GM21619 (cell line): ENCODE data around the gene CD48.
"Not testable (repeated sequence)": the region's sequence is repeated elsewhere in the genome, so short reads cannot be mapped to it uniquely, and the experiment has no call there.

Experiments used
- ATAC-seq: cut with Tn5 transposase; IDR thresholded peaks from one replicate; pipeline ENCODE4 v1.9.1; 2021; ENCODE audit not compliant: unreplicated experiment

CD48 gene

DNA sequence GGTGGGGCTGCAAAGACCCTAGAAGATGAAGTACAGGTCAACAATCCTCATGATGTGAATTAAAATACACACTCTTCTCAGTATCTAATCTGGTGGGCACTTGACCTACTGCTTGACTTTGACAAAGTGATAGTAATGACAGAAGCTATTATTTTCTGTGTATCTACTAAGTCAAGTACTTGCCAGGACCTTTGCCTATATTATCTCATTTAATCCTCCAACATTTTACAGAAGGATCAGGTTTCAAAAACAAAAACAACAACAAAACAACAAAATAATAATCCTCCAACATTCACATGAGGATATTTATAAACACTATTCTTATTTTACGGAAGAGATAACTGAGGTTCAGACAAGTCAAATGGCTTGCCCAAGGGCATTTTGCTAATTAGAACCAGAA, 4.4 kb upstream of the CD48 start:
- ATAC-seq, result no peak

DNA sequence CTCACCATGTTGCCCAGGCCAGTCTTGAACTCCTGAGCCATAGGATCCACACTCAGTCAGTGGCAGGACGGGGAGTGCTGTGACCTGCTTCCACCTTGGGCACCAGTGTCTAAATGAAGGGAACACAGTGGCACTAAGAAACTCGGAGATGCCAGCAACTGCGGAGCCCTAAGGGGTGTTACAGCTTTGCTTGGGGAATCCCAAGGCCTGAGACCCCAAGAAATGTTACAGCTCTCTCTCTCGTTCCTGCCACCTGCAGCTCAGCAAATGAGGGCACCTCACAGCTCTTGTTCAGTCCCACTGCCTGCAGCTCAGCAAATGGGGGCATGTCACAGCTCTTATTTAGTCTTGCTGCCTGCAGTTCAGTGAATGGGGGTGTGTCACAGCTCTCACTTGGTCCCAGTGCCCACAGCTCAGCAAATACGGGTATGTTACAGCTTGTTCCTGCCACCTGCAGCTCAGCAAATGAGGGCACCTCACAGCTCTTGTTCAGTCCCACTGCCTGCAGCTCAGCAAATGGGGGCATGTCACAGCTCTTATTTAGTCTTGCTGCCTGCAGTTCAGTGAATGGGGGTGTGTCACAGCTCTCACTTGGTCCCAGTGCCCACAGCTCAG, 2.5 kb upstream of the CD48 start:
- ATAC-seq, result not testable (repeated sequence)

DNA sequence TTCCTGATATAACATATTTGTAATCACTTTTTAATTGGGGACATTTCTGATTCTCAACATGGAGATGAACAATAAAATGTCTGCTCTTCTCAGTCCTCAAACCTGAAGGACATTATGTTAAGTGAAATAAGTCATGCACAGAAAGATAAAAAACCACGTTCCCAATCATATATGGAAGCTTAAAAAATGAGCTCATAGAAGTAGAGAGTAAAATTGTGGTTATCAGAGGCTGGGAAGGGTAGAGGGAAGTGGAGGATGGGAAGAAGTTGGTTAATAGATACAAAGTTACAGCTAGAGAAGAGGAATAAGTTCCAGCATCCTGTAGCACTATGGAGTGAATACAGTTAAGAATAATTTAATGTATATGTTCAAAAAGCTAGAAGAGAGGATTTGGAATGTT, 1.5 kb upstream of the CD48 start:
- no peak for ATAC-seq

DNA sequence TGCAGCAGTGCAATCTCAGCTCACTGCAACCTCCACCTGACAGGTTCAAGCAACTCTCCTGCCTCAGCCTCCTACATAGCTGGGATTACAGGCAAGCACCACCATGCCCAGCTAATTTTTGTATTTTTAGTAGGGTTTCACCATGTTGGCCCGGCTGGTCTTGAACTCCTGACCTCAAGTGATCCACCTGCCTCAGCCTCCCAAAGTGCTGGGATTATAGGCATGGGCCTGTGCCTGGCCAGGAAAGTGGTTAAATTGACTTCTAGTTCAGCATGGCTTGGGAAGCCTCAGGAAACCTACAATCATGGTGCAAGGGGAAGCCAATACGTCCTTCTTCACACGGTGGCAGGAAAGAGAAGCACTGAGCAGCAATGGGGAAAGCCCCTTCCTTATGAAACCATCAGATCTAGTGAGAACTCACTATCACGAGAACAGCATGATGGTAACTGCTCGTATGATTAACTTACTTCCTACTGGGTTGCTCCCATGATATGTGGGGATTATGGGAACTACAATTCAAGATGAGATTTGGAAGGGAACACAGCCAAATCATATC, 981 bp upstream of the CD48 start:
- peak; percentile 37 for ATAC-seq

DNA sequence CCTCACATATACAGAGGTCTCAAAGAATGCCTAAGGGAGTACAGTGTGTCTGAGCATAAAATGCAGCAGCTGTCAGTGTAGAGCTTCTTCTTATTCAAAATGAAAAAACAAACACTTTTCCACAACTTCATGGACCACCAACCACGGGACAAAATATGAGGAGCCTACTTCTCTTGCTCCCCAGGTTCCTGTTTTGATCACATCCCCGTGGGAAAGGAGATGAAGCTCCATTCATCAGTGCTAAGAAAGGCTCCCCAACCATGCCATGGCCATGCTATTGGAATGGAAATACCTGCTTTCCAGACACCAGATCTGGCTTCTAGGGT, 383 bp downstream of the CD48 start:
- no peak for ATAC-seq

DNA sequence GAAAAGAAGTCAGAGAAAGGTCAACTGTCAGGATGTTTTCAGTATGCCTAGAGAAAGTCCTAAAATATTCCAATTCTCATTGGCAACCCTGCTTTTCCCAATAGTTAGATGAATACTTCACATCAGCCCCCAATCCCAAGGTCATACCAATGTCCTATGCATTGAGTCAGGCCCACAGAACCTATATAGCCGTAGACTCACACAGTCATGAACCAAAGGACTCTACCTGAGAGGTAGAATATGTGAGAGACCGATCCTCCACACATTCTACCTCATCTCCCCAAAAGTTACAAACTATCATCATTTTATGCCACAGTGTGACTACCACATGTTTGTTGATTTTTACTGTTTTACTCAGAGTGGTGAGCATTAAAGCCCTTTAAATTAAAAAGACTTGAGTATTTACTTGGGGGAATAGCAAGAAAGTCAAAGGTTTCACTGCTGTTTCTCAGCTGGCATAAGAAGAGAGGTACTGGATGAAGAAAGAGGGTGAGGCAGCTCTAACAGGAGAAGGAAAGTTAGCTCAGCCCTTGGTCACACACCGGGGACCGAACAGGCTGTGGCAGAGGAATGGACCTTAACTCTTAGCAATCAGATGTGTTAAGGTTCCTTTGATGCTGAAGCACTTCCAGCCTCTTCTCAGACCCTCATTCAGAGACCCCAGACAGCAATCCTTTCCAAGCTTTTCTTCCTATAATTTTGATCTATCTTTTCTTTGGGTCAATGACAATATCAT, 937 bp downstream of the CD48 start:
- ATAC-seq, result no peak

DNA sequence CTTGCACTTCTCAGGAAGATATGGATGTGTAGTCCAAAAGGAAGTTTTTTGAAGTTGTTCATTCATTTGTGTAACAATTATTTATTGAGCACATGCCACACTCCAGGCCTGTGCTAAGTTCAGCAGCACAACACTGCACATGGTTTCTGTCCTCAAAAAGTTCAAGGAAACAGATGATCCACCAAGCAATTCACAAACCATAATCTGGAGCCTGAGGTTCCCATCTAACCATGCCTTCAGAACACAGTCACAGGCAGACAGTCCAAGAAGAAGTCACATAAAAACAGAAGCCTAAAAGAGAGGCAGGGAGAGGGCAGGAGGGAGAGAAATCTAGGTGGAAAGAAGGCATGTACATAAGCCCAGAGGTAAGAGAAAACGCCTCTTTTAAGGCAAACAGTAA, 1.9 kb downstream of the CD48 start:
- ATAC-seq, result no peak

DNA sequence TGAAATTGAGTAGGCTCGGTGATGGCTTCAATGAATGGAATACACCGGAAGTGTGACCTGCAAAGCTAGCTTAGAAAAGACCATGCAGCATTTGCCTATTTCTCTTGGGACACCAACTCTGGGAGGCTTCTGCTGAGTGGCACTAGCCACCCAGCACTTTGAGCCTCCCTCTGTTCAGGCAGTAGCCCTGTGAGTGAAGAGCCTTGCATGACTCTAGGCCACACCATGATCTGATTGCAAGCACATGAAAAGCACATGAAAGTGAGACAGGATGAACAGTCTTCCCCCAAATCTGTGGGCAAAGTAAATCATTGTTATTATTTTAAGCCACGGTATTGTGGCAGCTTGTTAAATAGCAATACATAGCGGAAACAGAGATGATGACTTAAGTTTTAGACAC, 2.8 kb downstream of the CD48 start:
- ATAC-seq, result peak; percentile 33

DNA sequence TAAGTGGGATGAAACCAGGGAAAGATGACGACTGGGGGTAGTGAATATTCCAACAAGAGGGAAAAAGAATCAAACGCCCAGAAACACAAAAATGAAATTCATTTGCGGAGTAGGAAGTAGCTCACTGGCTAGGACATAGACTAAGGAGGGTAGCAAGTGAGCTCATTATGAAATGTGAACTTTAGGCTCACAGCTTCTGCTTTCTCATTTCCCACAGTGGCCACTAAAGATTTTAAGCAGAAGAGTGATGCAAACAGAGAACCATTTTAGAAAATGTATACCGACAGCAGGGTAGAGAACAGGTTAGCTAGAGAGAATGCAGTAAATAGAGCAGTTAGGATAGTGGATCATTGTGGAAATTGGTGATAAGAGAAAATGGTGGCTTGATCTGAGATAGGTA, 3.5 kb downstream of the CD48 start:
- ATAC-seq, result no peak

DNA sequence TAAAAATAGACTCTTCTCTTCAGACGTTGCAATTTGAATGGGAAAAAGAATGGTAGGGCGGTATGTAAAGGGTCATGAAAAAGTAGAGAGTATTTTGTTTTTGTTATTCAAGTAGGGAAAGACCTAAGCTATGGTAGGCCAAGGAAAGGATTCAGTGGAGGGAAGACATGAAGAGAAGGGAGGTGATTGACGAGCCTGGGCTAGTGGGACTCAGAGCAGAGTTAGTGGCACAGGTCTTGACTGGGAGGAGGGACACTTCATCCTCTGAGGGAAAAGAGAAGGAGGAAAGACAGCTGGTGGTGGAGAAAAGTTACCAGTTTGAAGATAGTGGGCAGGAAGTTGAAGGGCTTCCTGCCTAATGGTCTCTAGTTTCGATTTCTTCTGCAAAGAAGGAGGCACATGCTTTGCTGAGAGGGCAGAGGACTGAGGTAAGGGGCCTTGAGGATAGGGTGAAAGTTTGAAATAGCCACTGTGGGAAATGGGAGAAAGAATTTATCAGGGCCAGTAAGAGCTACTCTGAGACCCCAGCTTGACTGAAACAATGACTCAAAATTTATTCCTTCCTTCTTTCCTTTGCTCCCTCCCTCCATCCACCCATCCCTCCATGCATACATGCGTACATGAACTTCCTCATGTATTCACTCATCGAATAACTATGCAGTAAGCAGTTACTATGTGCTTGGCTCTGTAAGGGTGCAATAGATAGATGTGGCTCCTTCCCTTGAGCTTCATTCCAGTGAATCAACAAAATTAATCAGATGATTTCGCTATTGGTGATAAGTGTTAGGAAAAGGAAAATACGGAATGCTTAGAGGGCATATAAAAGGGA, 4.2 kb downstream of the CD48 start:
- ATAC-seq, result no peak

DNA sequence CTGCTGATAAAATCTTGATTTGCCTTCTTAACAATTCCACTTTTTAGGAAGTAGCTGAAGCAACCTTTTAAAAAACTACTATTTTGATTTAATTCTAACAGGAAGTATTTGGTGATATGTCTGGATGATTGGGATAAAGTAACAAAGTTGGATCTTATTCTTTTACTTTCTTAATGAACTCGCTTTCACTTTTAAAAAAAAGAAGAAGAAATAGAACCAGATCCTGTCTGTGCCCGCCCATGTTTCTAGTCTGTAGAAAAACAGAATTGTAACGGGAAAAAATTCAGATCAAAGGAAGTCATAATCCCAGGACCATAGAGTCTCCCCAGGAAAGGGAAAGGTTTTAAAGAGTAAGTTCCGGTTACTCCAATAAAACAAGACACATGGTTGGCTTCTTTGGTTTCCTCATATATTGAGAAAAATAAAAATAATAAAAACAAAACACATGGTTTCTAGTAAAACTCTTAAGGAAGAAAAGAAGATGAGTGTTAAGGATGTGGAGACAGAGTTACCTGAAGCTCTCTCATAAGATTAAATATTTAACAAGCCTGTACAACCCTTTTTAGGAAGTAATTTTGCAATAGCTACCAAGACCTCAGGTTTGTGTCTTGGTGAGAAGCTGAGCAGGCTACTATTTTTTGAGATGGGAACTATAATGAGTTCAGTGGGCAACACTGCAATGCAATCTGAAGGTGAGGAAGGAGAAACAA, 4.9 kb downstream of the CD48 start:
- no peak for ATAC-seq

DNA sequence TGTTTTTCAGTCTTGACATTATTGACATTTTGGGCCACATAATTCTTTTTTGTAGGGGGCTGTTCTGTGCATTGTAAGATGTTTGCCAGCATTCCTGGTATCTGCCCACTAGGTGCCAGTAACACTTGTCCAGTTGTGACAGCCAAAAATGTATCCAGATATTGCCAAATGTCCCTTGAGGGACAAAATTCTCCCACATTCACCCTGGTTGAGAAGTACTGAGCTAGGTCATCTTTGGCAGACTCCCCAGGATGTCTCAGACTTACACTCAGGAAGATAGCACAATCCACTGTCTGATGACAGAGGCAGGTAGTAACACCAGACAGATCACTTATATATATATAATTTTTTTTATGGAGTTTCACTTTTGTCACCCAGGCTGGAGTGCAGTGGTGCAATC, 5.9 kb downstream of the CD48 start:
- no peak for ATAC-seq

DNA sequence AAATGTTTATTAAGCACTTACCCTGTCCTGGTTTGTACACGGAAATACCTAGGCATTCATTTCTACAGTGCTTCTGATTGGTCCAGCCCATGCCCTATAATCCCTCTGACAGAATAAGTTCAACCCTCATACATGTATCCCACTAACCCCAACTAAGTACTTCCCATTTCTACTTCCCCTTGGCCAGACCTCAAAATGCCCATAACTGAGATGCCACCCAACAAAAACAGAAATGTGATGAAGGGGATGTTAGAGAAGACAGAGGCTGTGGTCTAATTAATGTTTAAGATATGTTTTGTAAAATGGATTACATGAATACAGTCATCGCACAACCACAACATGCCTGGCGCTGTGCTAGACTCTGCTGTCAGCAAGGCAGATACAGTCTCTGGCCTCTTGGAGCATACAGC, 6.4 kb downstream of the CD48 start:
- not testable (repeated sequence) for ATAC-seq

DNA sequence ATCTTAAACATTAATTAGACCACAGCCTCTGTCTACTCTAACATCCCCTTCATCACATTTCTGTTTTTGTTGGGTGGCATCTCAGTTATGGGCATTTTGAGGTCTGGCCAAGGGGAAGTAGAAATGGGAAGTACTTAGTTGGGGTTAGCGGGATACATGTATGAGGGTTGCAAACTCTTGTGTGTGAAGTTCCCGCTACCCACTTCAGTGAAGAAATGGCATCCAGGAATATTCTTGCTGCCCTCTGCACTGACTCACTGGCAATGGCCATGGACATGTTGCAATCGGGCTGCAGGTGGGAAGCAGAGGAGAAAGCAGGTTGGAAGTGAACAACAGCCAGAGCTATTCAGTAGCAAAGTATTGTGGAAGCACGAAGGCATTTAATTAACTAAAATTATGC, 7.4 kb downstream of the CD48 start:
- ATAC-seq, result no peak

DNA sequence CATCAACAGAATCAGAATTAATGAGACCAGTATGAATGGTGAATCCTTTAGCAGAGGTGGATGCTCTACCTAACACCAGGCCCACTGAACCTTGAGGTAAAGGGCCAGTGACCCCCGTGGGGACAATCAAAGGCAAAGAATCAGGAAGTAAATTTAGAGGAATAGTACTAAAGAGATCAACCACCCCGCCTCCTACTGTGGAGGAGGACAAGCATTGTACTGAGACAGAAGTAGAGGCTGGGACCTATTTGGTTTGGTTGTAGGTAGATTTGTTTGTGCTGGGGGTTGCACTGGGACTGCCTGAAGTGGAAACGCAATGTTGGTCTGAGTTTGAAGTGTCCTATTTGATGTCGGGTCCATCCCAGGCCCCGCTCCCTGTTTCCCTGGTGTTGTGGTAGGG, 9.5 kb downstream of the CD48 start:
- ATAC-seq, result no peak

DNA sequence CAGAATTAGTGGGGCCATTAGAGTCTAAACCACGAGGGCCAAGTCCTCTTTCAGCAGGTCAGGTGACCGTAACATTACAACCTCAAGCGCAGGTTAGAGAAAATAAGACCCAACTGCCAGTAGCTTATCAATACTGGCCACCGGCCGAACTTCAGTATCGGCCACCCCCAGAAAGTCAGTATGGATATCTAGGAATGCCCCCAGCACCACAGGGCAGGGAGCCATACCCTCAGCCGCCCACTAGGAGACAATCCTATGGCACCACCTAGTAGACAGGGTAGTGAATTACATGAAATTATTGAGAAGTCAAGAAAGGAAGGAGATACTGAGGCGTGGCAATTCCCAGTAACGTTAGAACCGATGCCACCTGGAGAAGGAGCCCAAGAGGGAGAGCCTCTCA, 19.2 kb downstream of the CD48 start:
- not testable (repeated sequence) for ATAC-seq

DNA sequence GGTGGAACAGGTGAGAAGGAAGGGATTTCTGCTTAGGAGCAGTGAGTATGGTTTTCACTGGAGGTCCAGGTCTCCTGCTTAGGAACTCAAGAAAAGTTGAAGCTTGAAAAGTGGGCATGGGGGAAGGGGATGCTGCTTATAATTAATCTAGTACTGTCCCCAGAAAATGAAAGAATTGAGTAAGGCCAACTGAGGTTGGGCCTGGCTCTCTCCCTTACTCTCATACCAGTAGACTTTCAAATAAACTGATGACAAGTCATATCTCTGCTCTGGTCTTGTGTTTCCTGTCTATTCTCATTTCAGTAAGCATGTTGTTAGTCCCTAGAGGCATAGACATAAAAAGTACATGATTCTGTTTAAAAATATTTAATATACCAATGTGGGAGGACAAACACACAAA, 26.4 kb downstream of the CD48 start:
- no peak for ATAC-seq

DNA sequence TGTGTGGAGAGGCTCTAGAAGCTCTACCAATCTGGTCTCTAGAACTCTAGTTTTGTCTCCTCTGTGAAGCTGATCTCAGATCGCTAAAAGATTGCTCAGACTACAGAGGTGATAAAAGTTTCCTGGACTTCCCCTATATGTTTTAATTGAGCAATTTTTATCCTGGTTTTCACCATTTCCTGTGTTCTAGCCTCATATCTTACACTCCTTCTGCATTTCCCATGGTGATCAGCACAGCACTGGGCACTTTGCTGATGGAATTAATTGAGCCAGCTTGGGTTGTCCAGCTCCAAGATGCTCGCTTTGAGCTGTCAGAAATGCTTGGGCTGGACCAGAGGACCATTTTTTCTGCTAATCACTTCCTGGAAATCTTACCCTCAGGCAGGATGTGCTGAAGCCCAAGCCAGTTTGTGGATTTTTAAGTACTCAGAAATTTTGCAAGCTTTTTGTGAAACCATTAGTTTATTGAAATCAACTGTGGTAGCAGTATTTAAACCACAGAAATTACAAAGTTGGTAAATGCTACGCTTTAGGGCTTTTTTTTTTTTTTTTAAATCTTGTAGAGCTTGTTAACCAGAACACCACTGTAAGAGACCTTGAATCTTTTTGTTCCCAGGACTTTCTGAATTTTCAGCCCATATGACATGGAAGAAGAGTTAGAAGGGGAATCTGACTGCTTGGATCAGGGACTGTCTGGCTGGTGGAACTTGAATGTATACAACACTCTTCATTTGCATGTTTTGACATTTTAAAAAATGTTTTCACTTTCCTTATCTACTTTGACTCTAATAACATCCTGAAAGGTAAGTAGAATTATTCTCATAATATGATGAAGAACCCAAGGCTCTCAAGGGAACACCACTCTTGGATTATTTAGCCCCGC, 28.4 kb downstream of the CD48 start:
- ATAC-seq, result no peak

DNA sequence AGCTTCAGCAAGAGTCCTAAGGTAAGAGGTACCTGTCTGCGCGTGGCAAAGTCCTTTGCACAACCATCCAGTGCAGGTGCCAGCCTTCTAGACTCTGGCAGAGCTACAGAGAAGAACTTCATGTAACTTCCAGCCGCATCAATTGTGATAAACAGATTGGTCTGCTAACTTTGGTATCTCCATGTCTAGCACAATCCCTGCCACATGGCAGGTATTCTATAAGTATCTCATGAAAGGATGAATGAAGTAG, 29.8 kb downstream of the CD48 start:
- no peak for ATAC-seq

DNA sequence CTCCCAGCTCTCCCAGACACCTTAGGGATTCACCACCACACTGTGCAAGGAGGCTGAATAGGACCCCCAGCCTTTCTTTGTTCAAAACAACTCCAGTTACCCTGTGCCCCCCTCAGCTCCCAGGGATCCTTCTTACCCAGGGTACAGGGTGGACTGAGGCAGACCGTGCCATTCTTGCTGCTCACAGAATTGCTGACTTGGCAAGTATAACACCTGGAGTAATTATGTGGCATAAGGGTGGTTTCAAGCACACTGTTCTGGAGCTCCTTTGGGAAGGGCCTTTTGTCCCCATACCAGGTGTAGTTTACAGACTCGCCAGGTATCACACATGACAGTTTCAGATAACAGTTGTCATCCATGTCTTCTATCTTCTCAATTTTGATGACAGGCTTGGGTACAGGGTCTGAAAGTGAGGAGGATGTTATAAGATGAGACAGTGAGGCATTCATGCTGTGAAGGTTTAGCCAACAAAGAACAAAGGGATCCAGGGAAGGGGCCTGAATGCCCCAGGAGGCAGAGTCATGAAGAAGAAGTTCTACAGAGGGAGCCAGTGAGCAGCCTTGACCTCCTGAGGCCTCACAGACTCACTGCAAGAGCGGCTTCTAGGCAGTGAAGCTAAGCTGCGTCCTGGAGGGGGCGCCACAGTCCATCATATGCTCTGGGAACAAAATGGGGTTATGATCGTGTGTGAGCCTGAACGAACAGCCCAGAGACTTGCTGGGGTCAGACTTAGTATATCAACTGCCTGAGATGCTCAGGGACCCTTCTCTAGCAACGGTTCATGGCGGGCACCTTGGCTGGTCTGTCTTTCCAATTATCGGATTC, 30.3 kb downstream of the CD48 start:
- ATAC-seq, result peak; percentile 43
